Smooth muscle cell (in vitro differentiated cells): ENCODE measurements around the gene ZBTB7C. TPM values are rescaled to one million over a fixed set of nuclear protein-coding genes. Genes with fewer than 3 reads are reported as not detected.

ENCODE experiments used
- DNase-seq: peaks from one replicate; lab custom pipeline; 2025; ENCODE audit not compliant: unreplicated experiment; lab: John Stamatoyannopoulos, UW
- H2AFZ ChIP-seq: fragments of 200-600 bp; sonication (generic); 2 replicates; pipeline ENCODE4 v1.6.0; 2016; ENCODE audit warnings: antibody characterized with exemption, low read depth, mild to moderate bottlenecking
- H3F3A ChIP-seq: fragments of 200-600 bp; sonication (generic); 2 replicates; pipeline ENCODE4 v1.6.0; 2017; ENCODE audit warnings: antibody characterized with exemption, low read depth
- H3K27ac ChIP-seq: fragments of 200-600 bp; sonication (generic); 2 replicates; pipeline ENCODE4 v1.5.1; 2016; ENCODE audit warnings: low read depth, mild to moderate bottlenecking
- H3K27me3 ChIP-seq: fragments of 200-600 bp; sonication (generic); 2 replicates; pipeline ENCODE4 v1.6.1; 2016; ENCODE audit warnings: low read depth, mild to moderate bottlenecking
- H3K36me3 ChIP-seq: fragments of 200-600 bp; sonication (generic); 2 replicates; pipeline ENCODE4 v1.5.1; 2016; ENCODE audit warnings: low read depth
- H3K4me1 ChIP-seq: fragments of 200-600 bp; sonication (generic); 2 replicates; pipeline ENCODE4 v1.5.1; 2016; ENCODE audit warnings: low read depth
- H3K4me2 ChIP-seq: fragments of 200-600 bp; sonication (generic); 2 replicates; pipeline ENCODE4 v1.6.0; 2016; ENCODE audit warnings: mild to moderate bottlenecking
- H3K4me3 ChIP-seq: fragments of 200-600 bp; sonication (generic); 2 replicates; pipeline ENCODE4 v1.5.1; 2016; ENCODE audit warnings: mild to moderate bottlenecking
- H3K79me2 ChIP-seq: fragments of 200-600 bp; sonication (generic); 2 replicates; pipeline ENCODE4 v1.6.0; 2016; ENCODE audit warnings: low read depth, mild to moderate bottlenecking
- H3K9ac ChIP-seq: fragments of 200-600 bp; sonication (generic); 2 replicates; pipeline ENCODE4 v1.6.0; 2016; ENCODE audit warnings: low read depth
- H3K9me3 ChIP-seq: fragments of 200-600 bp; sonication (generic); replicated peaks from 2 replicates; pipeline ENCODE4 v1.5.1; 2016; ENCODE audit warnings: low read depth
- H4K20me1 ChIP-seq: fragments of 200-600 bp; sonication (generic); 2 replicates; pipeline ENCODE4 v1.6.0; 2016; ENCODE audit warnings: low read depth
- WGBS: methylation state at CpG from one replicate; pipeline ENCODE4 v1.1.7; 2016; ENCODE audit warnings: low lambda C conversion rate; 5-methylcytosine and 5-hydroxymethylcytosine counted together
- polyA plus RNA-seq: library from polyadenylated mRNA; unstranded; fragments of >200 nt; fragmentation: Nextera tagmentation; extraction: Ambion mirVana; gene quantifications from 2 replicates; pipeline ENCODE4 v1.2.1, GENCODE V29; 2016
- total RNA-seq: library from RNA; depleted of rRNA; stranded (reverse); fragments of >200 nt; gene quantifications from 2 replicates; pipeline ENCODE4 v1.2.3, GENCODE V29; 2014
- TF ChIP-seq, protein P1 (sequence below): fragments of 200-600 bp; sonication (generic); IDR thresholded peaks from 2 replicates; pipeline ENCODE4 v1.5.1; 2017; ENCODE audit warnings: borderline replicate concordance, mild to moderate bottlenecking, antibody characterized with exemption; ENCODE audit not compliant: insufficient read depth, poor library complexity, severe bottlenecking

The ZBTB7C gene
- total and polyA plus RNA-seq, 2 experiments from 2014 or later, result 0.48 to 0.63 TPM

DNA sequence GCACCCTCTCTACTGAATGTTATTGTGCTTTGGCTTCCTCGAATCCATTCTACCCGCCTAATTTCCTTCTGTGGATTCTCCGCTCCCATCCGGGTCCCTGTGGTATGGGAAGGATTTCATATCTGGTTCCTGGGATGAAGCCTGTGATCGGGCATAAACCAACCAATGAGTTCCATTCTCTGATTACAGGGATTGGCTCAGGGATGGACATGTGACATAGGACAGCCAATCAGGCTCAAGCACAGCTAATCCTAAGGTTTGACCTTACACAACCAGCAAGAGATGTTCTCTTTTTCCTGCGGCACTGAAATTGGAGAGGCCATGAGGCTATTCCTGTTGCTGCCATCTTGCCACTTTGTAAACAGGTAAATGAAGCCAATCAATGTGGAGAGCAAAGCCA lies 310.6 kb downstream of the ZBTB7C start:
- Histone ChIP-seq H3K4me3 (no peak overlapping the region), H3K9me3 (no peaks in the 10 kb centered on the region), H3K27ac (no peak overlapping the region), H3K4me1 (no peaks in the 10 kb centered on the region), H4K20me1 (no peaks in the 10 kb centered on the region), H3F3A (no peaks in the 10 kb centered on the region), H2AFZ (no peak overlapping the region), H3K4me2 (no peak overlapping the region), H3K27me3 (peaks cover 21% of the 10 kb centered on the region), H3K79me2 (no peaks in the 10 kb centered on the region), H3K9ac (no peak overlapping the region), H3K36me3 (no peaks in the 10 kb centered on the region)
- TF ChIP-seq, protein P1, sequence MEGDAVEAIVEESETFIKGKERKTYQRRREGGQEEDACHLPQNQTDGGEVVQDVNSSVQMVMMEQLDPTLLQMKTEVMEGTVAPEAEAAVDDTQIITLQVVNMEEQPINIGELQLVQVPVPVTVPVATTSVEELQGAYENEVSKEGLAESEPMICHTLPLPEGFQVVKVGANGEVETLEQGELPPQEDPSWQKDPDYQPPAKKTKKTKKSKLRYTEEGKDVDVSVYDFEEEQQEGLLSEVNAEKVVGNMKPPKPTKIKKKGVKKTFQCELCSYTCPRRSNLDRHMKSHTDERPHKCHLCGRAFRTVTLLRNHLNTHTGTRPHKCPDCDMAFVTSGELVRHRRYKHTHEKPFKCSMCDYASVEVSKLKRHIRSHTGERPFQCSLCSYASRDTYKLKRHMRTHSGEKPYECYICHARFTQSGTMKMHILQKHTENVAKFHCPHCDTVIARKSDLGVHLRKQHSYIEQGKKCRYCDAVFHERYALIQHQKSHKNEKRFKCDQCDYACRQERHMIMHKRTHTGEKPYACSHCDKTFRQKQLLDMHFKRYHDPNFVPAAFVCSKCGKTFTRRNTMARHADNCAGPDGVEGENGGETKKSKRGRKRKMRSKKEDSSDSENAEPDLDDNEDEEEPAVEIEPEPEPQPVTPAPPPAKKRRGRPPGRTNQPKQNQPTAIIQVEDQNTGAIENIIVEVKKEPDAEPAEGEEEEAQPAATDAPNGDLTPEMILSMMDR, result no peak
- no peak for DNase-seq
- 92% methylated on average over 6 of the region's 6 CpGs for WGBS

- Histone ChIP-seq H3K4me2 (no peak overlapping the region), H4K20me1 (no peaks in the 10 kb centered on the region), H2AFZ (no peak overlapping the region), H3K4me3 (no peak overlapping the region), H3K27ac (no peak overlapping the region), H3K4me1 (no peaks in the 10 kb centered on the region), H3K36me3 (no peaks in the 10 kb centered on the region), H3K9me3 (no peaks in the 10 kb centered on the region), H3K9ac (no peak overlapping the region), H3K27me3 (peaks cover 18% of the 10 kb centered on the region), H3F3A (no peaks in the 10 kb centered on the region), H3K79me2 (no peaks in the 10 kb centered on the region)
- 94% methylated on average over 3 of the region's 3 CpGs for WGBS
- no peak for DNase-seq
- TF ChIP-seq, protein P1, result no peak
Measured at GRCh38 chr18:48098007-48098406, 311.2 kb downstream of the ZBTB7C start.

DNA sequence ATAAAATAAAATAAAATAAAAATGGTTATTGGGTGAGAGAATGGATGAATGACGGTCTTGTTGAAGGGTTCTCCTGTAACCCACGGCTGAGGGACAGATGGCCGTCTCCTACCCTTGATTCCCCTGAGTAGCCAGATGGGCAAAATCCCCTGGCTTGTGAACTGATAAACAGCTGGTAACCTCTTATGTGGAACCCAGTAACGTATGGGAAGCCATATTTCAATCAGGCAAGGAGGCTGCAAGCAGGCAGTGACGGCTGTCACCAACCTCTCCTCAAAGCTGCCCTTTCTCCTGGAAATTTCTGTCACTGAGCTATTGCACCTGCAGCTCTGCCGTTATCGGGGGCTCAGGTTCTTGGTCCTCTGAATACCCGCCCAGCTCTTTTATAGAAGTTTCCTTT lies 313.5 kb downstream of the ZBTB7C start:
- H3K4me2 ChIP-seq, result no peak overlapping the region
- no peak for DNase-seq
- H3K27ac ChIP-seq, result no peak overlapping the region
- no peak overlapping the region for H2AFZ ChIP-seq
- H4K20me1 ChIP-seq, result no peaks in the 10 kb centered on the region
- H3K27me3 ChIP-seq, result peaks cover 18% of the 10 kb centered on the region
- 77% methylated on average over 8 of the region's 8 CpGs for WGBS
- H3K9me3 ChIP-seq, result no peaks in the 10 kb centered on the region
- TF ChIP-seq, protein P1, result no peak
- H3K36me3 ChIP-seq, result no peaks in the 10 kb centered on the region
- no peak overlapping the region for H3K4me3 ChIP-seq
- H3F3A ChIP-seq, result no peaks in the 10 kb centered on the region
- no peak overlapping the region for H3K9ac ChIP-seq
- H3K4me1 ChIP-seq, result no peaks in the 10 kb centered on the region
- H3K79me2 ChIP-seq, result no peaks in the 10 kb centered on the region

DNA sequence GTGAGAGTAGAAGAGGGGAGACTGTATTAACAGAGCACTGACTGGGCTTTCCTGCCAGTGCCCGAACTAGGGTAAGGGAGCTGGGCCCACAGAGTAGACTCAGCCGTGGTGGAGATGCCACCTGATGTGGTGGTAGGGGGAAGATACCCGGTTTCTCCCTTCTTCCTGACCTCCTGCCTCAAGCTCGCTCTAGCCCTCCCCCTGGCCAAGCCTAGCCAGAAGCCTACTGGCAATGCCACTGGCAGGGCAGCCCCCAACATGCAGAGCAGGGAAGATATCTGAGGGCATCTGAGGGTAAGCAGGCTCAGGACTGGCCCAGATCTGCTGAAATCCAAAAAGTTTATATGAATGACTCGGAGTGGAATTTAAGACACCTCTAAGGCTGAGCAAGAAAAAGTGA lies 316.1 kb downstream of the ZBTB7C start:
- no peak overlapping the region for H3K9ac ChIP-seq
- no peaks in the 10 kb centered on the region for H3K79me2 ChIP-seq
- TF ChIP-seq, protein P1, result no peak
- H3K4me2 ChIP-seq, result no peak overlapping the region
- no peaks in the 10 kb centered on the region for H3K36me3 ChIP-seq
- no peak overlapping the region for H3K27ac ChIP-seq
- H2AFZ ChIP-seq, result no peak overlapping the region
- H3F3A ChIP-seq, result no peaks in the 10 kb centered on the region
- H3K9me3 ChIP-seq, result no peaks in the 10 kb centered on the region
- H3K27me3 ChIP-seq, result peaks cover 8% of the 10 kb centered on the region
- H4K20me1 ChIP-seq, result no peaks in the 10 kb centered on the region
- no peak overlapping the region for H3K4me3 ChIP-seq
- no peaks in the 10 kb centered on the region for H3K4me1 ChIP-seq
- no peak for DNase-seq
- WGBS, result 91% methylated on average over 5 of the region's 5 CpGs
